Tibial nerve (tissue), 3 donors: ENCODE data around the gene PEAK3.

Source experiments
- POLR2A ChIP-seq, 2 donors: fragments of 450-650 bp; IDR thresholded peaks; one replicate each; pipeline ENCODE4 v1.6.1; 2017; ENCODE audit warnings: antibody characterized with exemption in 2 of 2, mild to moderate bottlenecking in 2 of 2, moderate library complexity in 2 of 2
- TF ChIP-seq, protein P1 (sequence below), 5 experiments: fragments of 200-600 bp in 3 of 5; fragments of 450-650 bp in 2 of 5; sonication (generic) in 3 of 5; IDR thresholded peaks; one replicate each; pipeline ENCODE4 v1.5.1; 2016 to 2019; ENCODE audit warnings: antibody characterized with exemption in 5 of 5, mild to moderate bottlenecking in 3 of 5, moderate library complexity in 2 of 5

DNA sequence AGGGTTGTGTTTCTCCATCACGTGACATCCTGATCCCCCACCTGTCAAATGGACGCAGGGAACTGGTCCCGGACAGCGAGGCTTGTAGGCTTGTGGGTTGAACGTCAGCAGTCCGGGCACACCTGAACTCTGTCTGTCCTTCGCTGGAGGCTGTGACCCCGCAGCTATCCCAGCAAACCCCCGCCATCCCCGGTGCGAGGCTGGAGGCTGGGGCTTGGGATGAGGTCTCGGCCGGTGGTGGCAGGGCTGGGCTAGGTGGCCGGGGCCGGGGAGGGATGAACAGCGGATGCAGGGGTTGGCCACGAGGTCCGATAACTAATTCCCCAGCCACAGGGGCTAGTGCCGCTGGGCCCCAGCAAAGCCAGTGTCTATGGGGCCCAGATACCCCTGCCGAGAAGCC, 37.6 kb upstream of the PEAK3 start:
- TF ChIP-seq, protein P1, sequence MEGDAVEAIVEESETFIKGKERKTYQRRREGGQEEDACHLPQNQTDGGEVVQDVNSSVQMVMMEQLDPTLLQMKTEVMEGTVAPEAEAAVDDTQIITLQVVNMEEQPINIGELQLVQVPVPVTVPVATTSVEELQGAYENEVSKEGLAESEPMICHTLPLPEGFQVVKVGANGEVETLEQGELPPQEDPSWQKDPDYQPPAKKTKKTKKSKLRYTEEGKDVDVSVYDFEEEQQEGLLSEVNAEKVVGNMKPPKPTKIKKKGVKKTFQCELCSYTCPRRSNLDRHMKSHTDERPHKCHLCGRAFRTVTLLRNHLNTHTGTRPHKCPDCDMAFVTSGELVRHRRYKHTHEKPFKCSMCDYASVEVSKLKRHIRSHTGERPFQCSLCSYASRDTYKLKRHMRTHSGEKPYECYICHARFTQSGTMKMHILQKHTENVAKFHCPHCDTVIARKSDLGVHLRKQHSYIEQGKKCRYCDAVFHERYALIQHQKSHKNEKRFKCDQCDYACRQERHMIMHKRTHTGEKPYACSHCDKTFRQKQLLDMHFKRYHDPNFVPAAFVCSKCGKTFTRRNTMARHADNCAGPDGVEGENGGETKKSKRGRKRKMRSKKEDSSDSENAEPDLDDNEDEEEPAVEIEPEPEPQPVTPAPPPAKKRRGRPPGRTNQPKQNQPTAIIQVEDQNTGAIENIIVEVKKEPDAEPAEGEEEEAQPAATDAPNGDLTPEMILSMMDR (IDR thresholded peaks at IDR 0.05) = no peak
- TF ChIP-seq POLR2A (IDR thresholded peaks at IDR 0.05) = no peak
